CD4-positive, alpha-beta T cell (primary cell): Measurements from ENCODE around the gene THADA. TPM values are rescaled to one million over a fixed set of nuclear protein-coding genes. Genes with fewer than 3 reads are reported as not detected.

Experiments used
- ATAC-seq: fragments of 200-7000 bp; cut with Tn5 transposase; one replicate; pipeline ENCODE4 v1.10.0; 2022; ENCODE audit warnings: mild to moderate bottlenecking; ENCODE audit not compliant: poor library complexity
- CTCF ChIA-PET: fragments of 350-600 bp; sonication (Branson Sonifier 250); formaldehyde crosslinking; loops from one replicate; lab custom pipeline; 2021; ENCODE audit warnings: antibody characterized with exemption, inconsistent platforms; lab: Charles Lee
- POLR2A ChIA-PET: fragments of 350-600 bp; sonication (Branson Sonifier 250); formaldehyde crosslinking; loops from one replicate; lab custom pipeline; 2021; ENCODE audit warnings: antibody characterized with exemption, inconsistent platforms; lab: Charles Lee
- DNase-seq, 14 experiments: peaks; one replicate each; pipeline ENCODE4 v3.0.0-alpha.2; 2013 to 2020; ENCODE audit warnings: mixed read lengths in 2 of 14
- H3K27ac ChIP-seq, 2 donors: one replicate each; pipeline versions ENCODE4 v1.5.1 to v1.7.0; 2013; ENCODE audit warnings: low read length in 2 of 2, low read depth in 1 of 2, mild to moderate bottlenecking in 1 of 2
- H3K27me3 ChIP-seq, 2 experiments: 1 replicate in 1 of 2; 2 replicates in 1 of 2; pipeline versions ENCODE4 v1.6.1 to v1.7.0; 2013; ENCODE audit warnings: low read length in 2 of 2, control low read depth in 1 of 2, mild to moderate bottlenecking in 1 of 2, moderate library complexity in 1 of 2; ENCODE audit not compliant: insufficient read depth in 2 of 2, control insufficient read depth in 1 of 2
- H3K36me3 ChIP-seq: one replicate; pipeline ENCODE4 v1.6.1; 2013; ENCODE audit warnings: low read length, control low read depth; ENCODE audit not compliant: insufficient read depth
- H3K4me1 ChIP-seq: one replicate; pipeline ENCODE4 v1.6.1; 2013; ENCODE audit warnings: low read length, control low read depth; ENCODE audit not compliant: insufficient read depth
- H3K4me3 ChIP-seq: one replicate; pipeline ENCODE4 v1.5.1; 2013; ENCODE audit warnings: mild to moderate bottlenecking, low read length, moderate library complexity
- H3K9me3 ChIP-seq, 2 experiments: 1 replicate in 1 of 2; 2 replicates in 1 of 2; pipeline versions ENCODE4 v1.6.1 to v1.7.0; 2013; ENCODE audit warnings: low read length in 2 of 2, mild to moderate bottlenecking in 2 of 2, control low read depth in 1 of 2, moderate library complexity in 1 of 2; ENCODE audit not compliant: control insufficient read depth in 1 of 2, insufficient read depth in 1 of 2
- H3K27ac Mint-ChIP-seq: one replicate; pipeline ENCODE4 v1.8.0; 2020; ENCODE audit warnings: mixed read lengths
- H3K27me3 Mint-ChIP-seq: one replicate; pipeline ENCODE4 v1.8.0; 2021; ENCODE audit warnings: mixed read lengths
- H3K36me3 Mint-ChIP-seq: one replicate; pipeline ENCODE4 v1.8.0; 2021; ENCODE audit warnings: low read depth, mixed read lengths
- H3K4me1 Mint-ChIP-seq: one replicate; pipeline ENCODE4 v1.8.0; 2021; ENCODE audit warnings: low read depth, mixed read lengths
- H3K4me3 Mint-ChIP-seq: one replicate; pipeline ENCODE4 v1.8.0; 2020; ENCODE audit warnings: mild to moderate bottlenecking, mixed read lengths
- H3K9me3 Mint-ChIP-seq: one replicate; pipeline ENCODE4 v1.8.0; 2020; ENCODE audit warnings: mixed read lengths
- intact Hi-C, 2 experiments: fragments of 100-400 bp; cut with DNase I in 1 of 2; cut with micrococcal nuclease in 1 of 2; formaldehyde crosslinking; loops; one replicate each; pipeline versions ENCODE4 v1.15.1 to v1.9.0; 2023 to 2025; cut with DNase I, micrococcal nuclease
- total RNA-seq, 174 experiments: library from RNA in 2 of 174; stranded (reverse) in 2 of 174; gene quantifications; one replicate each; pipeline ENCODE4 v1.2.3 and lab custom pipeline; 2021 to 2026
- TF ChIP-seq, protein P1 (sequence below): fragments of 200-600 bp; IDR thresholded peaks from one replicate; pipeline ENCODE4 v1.8.0; 2022; ENCODE audit warnings: antibody characterized with exemption, mild to moderate bottlenecking

THADA gene
- total RNA-seq, 2 experiments from 2014 or later = 29.3 to 32.9 TPM

- intact Hi-C loops = no loop called here
- Histone ChIP-seq H3K36me3 (no peaks in the 10 kb centered on the region), H3K9me3 (no peaks in the 10 kb centered on the region), H3K27me3 (no peaks in the 10 kb centered on the region), H3K4me3 (no peak overlapping the region), H3K27ac (no peak overlapping the region), H3K4me1 (no peaks in the 10 kb centered on the region)
- no peak for DNase-seq
- H3K4me3 Mint-ChIP-seq = no peak overlapping the region
- H3K4me1 Mint-ChIP-seq = peaks cover 48% of the 10 kb centered on the region
- peaks cover 14% of the 10 kb centered on the region for H3K36me3 Mint-ChIP-seq
- CTCF ChIA-PET = no interaction called here
- H3K27ac Mint-ChIP-seq = peak overlapping the region; percentile 62
- H3K9me3 Mint-ChIP-seq = no peaks in the 10 kb centered on the region
- POLR2A ChIA-PET = no interaction called here
- no peaks in the 10 kb centered on the region for H3K27me3 Mint-ChIP-seq
- no peak for ATAC-seq
- TF ChIP-seq, protein P1, sequence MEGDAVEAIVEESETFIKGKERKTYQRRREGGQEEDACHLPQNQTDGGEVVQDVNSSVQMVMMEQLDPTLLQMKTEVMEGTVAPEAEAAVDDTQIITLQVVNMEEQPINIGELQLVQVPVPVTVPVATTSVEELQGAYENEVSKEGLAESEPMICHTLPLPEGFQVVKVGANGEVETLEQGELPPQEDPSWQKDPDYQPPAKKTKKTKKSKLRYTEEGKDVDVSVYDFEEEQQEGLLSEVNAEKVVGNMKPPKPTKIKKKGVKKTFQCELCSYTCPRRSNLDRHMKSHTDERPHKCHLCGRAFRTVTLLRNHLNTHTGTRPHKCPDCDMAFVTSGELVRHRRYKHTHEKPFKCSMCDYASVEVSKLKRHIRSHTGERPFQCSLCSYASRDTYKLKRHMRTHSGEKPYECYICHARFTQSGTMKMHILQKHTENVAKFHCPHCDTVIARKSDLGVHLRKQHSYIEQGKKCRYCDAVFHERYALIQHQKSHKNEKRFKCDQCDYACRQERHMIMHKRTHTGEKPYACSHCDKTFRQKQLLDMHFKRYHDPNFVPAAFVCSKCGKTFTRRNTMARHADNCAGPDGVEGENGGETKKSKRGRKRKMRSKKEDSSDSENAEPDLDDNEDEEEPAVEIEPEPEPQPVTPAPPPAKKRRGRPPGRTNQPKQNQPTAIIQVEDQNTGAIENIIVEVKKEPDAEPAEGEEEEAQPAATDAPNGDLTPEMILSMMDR = no peak
Measured at GRCh38 chr2:43518718-43519117, 77.1 kb downstream of the THADA start.

DNA sequence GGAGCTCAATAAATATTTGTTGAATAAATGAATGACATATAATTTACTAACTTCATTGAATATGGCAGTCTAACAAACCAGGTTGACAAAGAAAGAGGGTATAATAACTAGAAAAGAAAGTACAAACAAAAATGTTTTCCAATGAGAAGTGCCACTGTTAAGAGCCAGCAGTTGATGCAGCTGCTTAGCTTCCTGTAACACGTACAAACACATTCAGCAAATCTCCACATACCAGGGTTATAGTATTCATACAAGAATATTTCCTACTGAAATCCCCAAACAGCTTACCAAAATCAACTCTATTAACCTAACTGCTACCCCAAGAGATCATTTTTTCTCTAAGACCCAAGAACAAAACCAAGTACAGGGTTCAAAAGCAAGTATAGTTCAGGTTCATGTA lies 77.7 kb downstream of the THADA start:
- H3K4me3 ChIP-seq = no peak overlapping the region
- H3K36me3 ChIP-seq = peaks cover under 1% of the 10 kb centered on the region
- no peak overlapping the region for H3K27ac ChIP-seq
- ATAC-seq (no peak), DNase-seq (no peak)
- H3K9me3 ChIP-seq = no peaks in the 10 kb centered on the region
- CTCF ChIA-PET = interaction anchor here (2.2 kb wide), 1 partner anchor 34 kb away, joined by 4 read pairs; no protein-coding TSS in a partner anchor
- POLR2A ChIA-PET = no interaction called here
- H3K4me1 ChIP-seq = no peaks in the 10 kb centered on the region
- Mint-ChIP-seq H3K4me1 (peaks cover 47% of the 10 kb centered on the region), H3K9me3 (no peaks in the 10 kb centered on the region), H3K27me3 (no peaks in the 10 kb centered on the region), H3K27ac (peak overlapping the region; percentile 62), H3K36me3 (peaks cover 14% of the 10 kb centered on the region), H3K4me3 (no peak overlapping the region)
- H3K27me3 ChIP-seq = no peaks in the 10 kb centered on the region
- TF ChIP-seq, protein P1 = no peak
- intact Hi-C loops = no loop called here

GRCh38 chr2:43515807-43516497 lies 79.9 kb downstream of the THADA start:
- ATAC-seq = no peak

More at GRCh38 chr2:43515807-43516497, 79.9 kb downstream of the THADA start:
- peak overlapping the region; percentile 3 for H3K27ac Mint-ChIP-seq
- no peak for DNase-seq
- no peaks in the 10 kb centered on the region for H3K9me3 ChIP-seq
- H3K9me3 Mint-ChIP-seq = no peaks in the 10 kb centered on the region
- H3K27ac ChIP-seq = no peak overlapping the region
- H3K4me3 ChIP-seq = no peak overlapping the region
- H3K27me3 Mint-ChIP-seq = no peaks in the 10 kb centered on the region
- H3K27me3 ChIP-seq = no peaks in the 10 kb centered on the region
- ChIA-PET CTCF (interaction anchor here (2.2 kb wide), 1 partner anchor 32 kb away, joined by 4 read pairs; no protein-coding TSS in a partner anchor), POLR2A (no interaction called here)
- intact Hi-C loops = no loop called here
- TF ChIP-seq, protein P1 = no peak
- H3K4me3 Mint-ChIP-seq = no peak overlapping the region
- H3K36me3 ChIP-seq = peaks cover 4% of the 10 kb centered on the region
- H3K4me1 Mint-ChIP-seq = peaks cover 46% of the 10 kb centered on the region
- peaks cover 22% of the 10 kb centered on the region for H3K36me3 Mint-ChIP-seq
- H3K4me1 ChIP-seq = no peaks in the 10 kb centered on the region
